Measurements from ENCODE around the gene NADK. TPM values are rescaled to one million over a fixed set of nuclear protein-coding genes. Genes with fewer than 3 reads are reported as not detected.

Gene NADK
- total RNA-seq, 1 donor from 2014 or later, result 66.0 TPM

- DNase-seq, result no peak
- H3K9me3 Mint-ChIP-seq (ENCODE audit: unreplicated experiment), result peaks cover 1% of the 10 kb centered on the region
- H3K27me3 Mint-ChIP-seq (ENCODE audit: unreplicated experiment), result peaks cover 5% of the 10 kb centered on the region
- no peak overlapping the region for H3K27ac Mint-ChIP-seq (ENCODE audit: unreplicated experiment)
- no peak overlapping the region for H3K4me3 Mint-ChIP-seq (ENCODE audit: unreplicated experiment)
- H3K36me3 Mint-ChIP-seq (ENCODE audit: unreplicated experiment), result no peaks in the 10 kb centered on the region
- no peaks in the 10 kb centered on the region for H3K4me1 Mint-ChIP-seq (ENCODE audit: low read depth, unreplicated experiment)
- no peak for TF ChIP-seq CTCF (IDR thresholded peaks at IDR 0.05; ENCODE audit: partially characterized antibody, unreplicated experiment)
Measured at GRCh38 chr1:1758059-1758621, 20.1 kb downstream of the NADK start.

- no peak overlapping the region for H3K27ac Mint-ChIP-seq (ENCODE audit: unreplicated experiment)
- H3K4me3 Mint-ChIP-seq (ENCODE audit: unreplicated experiment), result no peak overlapping the region
- peaks cover 6% of the 10 kb centered on the region for H3K27me3 Mint-ChIP-seq (ENCODE audit: unreplicated experiment)
- no peak for TF ChIP-seq CTCF (IDR thresholded peaks at IDR 0.05; ENCODE audit: partially characterized antibody, unreplicated experiment)
- peaks cover 1% of the 10 kb centered on the region for H3K9me3 Mint-ChIP-seq (ENCODE audit: unreplicated experiment)
- H3K4me1 Mint-ChIP-seq (ENCODE audit: low read depth, unreplicated experiment), result peaks cover under 1% of the 10 kb centered on the region
- H3K36me3 Mint-ChIP-seq (ENCODE audit: unreplicated experiment), result no peaks in the 10 kb centered on the region
- no peak for DNase-seq
Measured at GRCh38 chr1:1757422-1758058, 20.7 kb downstream of the NADK start.

DNA sequence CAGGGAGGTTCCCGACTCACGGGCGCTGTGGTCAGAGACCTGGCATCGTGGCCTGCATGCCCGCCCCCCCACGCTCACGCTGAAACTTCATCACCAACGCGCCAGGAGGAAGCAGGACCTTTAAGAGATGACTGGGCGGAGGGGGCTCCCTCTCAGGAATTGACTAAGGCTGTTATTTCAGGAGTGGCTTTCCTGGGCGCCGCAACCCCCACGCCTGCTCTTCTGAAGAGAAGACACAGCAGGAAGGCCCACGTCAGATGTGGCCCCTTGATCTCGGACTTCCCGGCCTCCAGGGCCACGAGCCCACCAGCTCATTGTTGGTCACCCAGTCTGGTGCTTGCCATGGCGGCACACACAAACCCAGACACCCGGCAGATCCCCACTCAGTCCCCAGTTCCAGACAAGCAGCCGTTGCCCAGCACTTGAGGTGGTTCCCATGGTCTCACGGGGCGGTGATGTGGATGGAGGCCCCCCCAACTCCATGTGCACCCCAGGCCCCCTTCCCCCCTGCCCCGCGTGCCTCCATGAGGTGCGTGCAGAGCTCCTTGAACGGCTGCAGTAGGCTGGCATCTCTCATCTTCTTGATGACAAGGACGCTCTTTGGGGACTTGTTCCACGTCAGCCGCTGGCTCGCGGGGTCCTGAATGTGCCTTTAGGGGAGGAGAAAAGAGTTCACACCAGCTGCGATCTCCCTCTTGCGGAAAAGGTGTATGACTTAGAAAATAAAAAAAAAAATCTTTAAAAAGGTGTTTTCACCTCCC, 21.4 kb downstream of the NADK start:
- Mint-ChIP-seq H3K4me3 (ENCODE audit: unreplicated experiment) (no peak overlapping the region), H3K27me3 (ENCODE audit: unreplicated experiment) (peaks cover 8% of the 10 kb centered on the region), H3K27ac (ENCODE audit: unreplicated experiment) (no peak overlapping the region), H3K36me3 (ENCODE audit: unreplicated experiment) (no peaks in the 10 kb centered on the region), H3K4me1 (ENCODE audit: low read depth, unreplicated experiment) (peaks cover 4% of the 10 kb centered on the region), H3K9me3 (ENCODE audit: unreplicated experiment) (peaks cover 4% of the 10 kb centered on the region)
- DNase-seq, result no peak
- TF ChIP-seq CTCF (IDR thresholded peaks at IDR 0.05; ENCODE audit: partially characterized antibody, unreplicated experiment), result no peak

- no peaks in the 10 kb centered on the region for H3K36me3 Mint-ChIP-seq (ENCODE audit: unreplicated experiment)
- H3K27me3 Mint-ChIP-seq (ENCODE audit: unreplicated experiment), result peaks cover 8% of the 10 kb centered on the region
- no peak overlapping the region for H3K4me3 Mint-ChIP-seq (ENCODE audit: unreplicated experiment)
- peaks cover 4% of the 10 kb centered on the region for H3K9me3 Mint-ChIP-seq (ENCODE audit: unreplicated experiment)
- DNase-seq, result no peak
- no peak overlapping the region for H3K27ac Mint-ChIP-seq (ENCODE audit: unreplicated experiment)
- no peak for TF ChIP-seq CTCF (IDR thresholded peaks at IDR 0.05; ENCODE audit: partially characterized antibody, unreplicated experiment)
- H3K4me1 Mint-ChIP-seq (ENCODE audit: low read depth, unreplicated experiment), result peaks cover 4% of the 10 kb centered on the region
Measured at GRCh38 chr1:1755852-1756251, 22.4 kb downstream of the NADK start.

GRCh38 chr1:1755426-1755825, 22.8 kb downstream of the NADK start:
- Mint-ChIP-seq H3K36me3 (ENCODE audit: unreplicated experiment) (no peaks in the 10 kb centered on the region), H3K4me3 (ENCODE audit: unreplicated experiment) (no peak overlapping the region), H3K9me3 (ENCODE audit: unreplicated experiment) (peaks cover 4% of the 10 kb centered on the region), H3K27ac (ENCODE audit: unreplicated experiment) (no peak overlapping the region), H3K4me1 (ENCODE audit: low read depth, unreplicated experiment) (peaks cover 4% of the 10 kb centered on the region), H3K27me3 (ENCODE audit: unreplicated experiment) (peaks cover 8% of the 10 kb centered on the region)
- DNase-seq, result no peak
- no peak for TF ChIP-seq CTCF (IDR thresholded peaks at IDR 0.05; ENCODE audit: partially characterized antibody, unreplicated experiment)
